CD4-positive, alpha-beta T cell treated with Interleukin-4 for 1 hour (primary cell): Measurements from ENCODE around the gene TBC1D13.
"Not testable (repeated sequence)": the region's sequence is repeated elsewhere in the genome, so short reads cannot be mapped to it uniquely, and the experiment has no call there.

ENCODE experiments used
- DNase-seq, 2 donors: peaks; one replicate each; pipeline ENCODE4 v3.0.0-alpha.2; 2020 to 2022

TBC1D13 gene, protein sequence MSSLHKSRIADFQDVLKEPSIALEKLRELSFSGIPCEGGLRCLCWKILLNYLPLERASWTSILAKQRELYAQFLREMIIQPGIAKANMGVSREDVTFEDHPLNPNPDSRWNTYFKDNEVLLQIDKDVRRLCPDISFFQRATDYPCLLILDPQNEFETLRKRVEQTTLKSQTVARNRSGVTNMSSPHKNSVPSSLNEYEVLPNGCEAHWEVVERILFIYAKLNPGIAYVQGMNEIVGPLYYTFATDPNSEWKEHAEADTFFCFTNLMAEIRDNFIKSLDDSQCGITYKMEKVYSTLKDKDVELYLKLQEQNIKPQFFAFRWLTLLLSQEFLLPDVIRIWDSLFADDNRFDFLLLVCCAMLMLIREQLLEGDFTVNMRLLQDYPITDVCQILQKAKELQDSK

GRCh38 chr9:128786681-128787601, at the start of gene TBC1D13:
Gene TBC1D13 (plus strand): TSS chr9:128787253. CDS start chr9:128787354, 101 bp downstream.
- peak; percentile 89 to 92 for DNase-seq

GRCh38 chr9:128742401-128742800, 44.7 kb upstream of the TBC1D13 start:
- DNase-seq = no peak

DNA sequence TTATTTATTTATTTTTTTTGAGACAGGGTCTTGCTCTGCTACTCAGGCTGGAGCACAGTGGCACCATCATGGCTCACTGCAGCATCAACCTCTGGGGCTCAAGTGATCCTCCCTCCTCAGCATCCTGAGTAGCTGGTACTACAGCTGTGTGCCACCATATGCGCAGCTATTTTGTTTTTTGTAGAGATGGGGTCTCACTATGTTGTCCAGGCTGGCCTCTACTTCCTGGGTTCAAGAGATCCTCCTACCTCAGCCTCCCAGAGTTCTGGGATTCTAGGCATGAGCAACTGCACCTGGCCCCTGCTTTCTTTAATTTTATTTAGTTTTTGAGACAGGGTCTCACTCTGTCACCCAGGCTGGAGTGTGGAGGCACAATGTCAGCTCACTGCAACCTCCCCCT, 43.6 kb upstream of the TBC1D13 start:
- no peak for DNase-seq

GRCh38 chr9:128747241-128747640, 39.8 kb upstream of the TBC1D13 start:
- no peak for DNase-seq

DNA sequence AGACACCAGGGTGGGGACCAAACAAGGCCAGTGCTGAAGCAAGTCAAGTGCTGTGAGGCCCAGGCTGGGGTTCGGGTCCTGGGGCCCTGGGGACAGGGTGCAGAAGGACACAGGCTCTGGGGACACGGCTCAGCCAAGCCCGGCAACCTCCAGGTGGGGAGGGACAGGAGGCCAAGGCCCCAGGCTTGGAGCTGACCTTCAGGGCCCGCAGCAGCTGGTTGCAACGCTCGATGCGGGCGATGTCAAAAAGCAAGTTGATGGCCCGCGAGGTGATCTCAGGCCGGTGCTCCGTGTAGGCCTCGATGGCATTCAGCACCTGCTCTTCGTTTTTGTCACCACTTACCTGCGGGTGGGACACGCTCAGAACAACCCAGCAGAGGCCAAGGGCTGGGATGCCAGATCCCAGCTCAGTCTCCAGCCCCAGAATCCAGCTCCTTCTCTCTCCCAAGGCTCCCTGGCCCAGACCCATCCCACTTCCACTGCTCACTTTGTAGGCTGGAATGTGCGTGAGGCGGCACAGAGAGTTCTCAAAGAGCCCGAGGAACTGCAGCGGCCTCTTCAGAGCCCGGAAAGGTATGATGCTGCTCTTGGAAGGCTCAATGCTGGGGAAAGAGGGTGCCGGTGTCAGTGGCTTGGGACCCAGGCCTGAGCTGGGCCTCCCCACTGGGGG, 36.0 kb upstream of the TBC1D13 start:
- no peak for DNase-seq

- DNase-seq = no peak
Observed at GRCh38 chr9:128753627-128754026, 33.4 kb upstream of the TBC1D13 start.

DNA sequence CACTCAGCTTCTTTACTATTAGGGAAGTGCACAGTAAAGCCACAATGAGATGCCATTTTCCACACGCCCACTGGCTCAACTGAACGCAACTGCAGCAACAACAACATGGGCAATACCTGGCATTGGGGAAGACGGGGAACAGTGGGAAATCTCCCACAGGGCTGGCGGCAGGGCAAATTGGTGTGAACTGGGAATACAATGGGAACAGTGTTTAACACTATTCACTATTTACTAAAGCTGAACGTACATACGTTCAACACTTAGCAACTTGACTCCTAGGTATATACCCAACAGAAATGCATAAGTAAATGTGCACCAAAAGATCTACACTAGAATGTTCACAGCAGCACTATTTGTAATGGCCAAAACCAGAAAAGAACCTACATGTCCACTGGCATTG, 29.5 kb upstream of the TBC1D13 start:
- no peak for DNase-seq

- no peak for DNase-seq
Observed at GRCh38 chr9:128762671-128763449, 24.2 kb upstream of the TBC1D13 start.

GRCh38 chr9:128764361-128764760, 22.7 kb upstream of the TBC1D13 start:
- no peak for DNase-seq

DNA sequence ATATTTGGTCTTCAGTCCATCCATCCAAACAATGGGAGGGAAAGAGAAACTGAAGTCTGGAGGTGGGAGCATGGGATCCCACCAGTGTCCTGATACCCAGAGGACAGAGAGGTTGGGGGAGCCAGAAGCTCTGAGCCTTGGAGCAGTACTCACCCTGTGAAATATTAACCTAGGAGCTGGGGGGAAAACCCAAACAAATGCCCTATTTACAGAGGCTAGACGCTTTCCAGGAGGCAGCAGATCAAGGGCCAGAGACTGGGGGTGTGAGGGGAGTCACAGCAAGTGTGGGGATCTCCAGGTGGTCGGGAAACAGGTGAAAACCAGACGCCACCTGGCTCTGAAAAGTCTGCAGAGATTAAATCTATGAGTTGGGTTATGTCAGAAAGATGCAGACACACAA, 21.6 kb upstream of the TBC1D13 start:
- DNase-seq = no peak

DNA sequence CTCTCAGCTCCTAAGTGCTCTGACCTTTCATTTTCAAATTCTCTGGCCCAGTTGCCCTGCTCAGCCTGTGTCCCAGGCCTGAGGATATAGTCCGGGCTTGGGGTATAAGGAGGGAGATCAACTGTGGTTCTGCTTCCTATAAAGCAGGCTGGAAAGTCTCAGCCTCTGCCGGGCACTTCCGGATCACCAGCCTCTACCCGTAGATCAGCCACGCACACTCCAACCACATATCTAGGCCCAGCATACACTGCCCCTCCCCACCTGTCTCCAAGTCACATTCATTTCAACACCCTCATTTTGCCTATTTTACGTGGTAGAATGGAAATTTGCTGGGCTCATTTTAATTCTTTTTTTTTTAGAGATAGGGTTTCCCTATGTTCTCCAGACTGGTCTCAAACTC, 18.4 kb upstream of the TBC1D13 start:
- no peak for DNase-seq

DNA sequence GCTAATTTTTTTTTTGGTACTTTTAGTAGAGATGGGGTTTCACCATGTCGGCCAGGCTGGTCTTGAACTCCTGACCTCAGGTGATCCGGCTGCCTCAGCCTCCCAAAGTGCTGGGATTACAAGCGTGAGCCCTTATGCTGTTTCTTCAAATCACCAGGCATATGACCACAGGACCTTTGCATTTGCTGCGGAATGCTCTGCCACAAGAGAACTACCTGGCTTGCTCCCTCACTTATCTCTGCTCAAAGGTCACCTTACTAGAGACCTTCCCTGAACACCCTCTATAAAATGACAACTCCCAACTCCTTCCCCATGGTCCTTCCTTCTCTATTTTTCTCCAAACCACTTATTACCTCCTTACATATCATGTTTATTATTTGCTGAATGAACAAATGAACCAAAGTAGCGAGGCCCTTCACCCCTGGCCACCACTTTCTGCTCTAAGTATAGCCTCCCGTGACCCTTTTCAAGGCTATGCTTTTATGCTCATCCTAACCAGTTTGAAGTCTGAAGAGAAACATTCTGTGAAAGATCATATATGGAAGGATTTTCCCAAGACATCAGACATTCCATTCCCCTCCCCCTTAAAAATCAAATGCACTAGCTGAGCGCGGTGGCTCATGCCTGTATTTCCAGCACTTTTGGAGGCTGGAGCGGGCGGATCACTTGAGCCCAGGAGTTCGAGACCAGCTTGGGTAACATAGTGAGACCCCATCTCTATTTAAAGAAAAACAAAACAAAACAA, 16.6 kb upstream of the TBC1D13 start:
- DNase-seq = no peak

GRCh38 chr9:128771094-128771721, 15.8 kb upstream of the TBC1D13 start:
- DNase-seq = peak in 1 of 2 donors; percentile 32

DNA sequence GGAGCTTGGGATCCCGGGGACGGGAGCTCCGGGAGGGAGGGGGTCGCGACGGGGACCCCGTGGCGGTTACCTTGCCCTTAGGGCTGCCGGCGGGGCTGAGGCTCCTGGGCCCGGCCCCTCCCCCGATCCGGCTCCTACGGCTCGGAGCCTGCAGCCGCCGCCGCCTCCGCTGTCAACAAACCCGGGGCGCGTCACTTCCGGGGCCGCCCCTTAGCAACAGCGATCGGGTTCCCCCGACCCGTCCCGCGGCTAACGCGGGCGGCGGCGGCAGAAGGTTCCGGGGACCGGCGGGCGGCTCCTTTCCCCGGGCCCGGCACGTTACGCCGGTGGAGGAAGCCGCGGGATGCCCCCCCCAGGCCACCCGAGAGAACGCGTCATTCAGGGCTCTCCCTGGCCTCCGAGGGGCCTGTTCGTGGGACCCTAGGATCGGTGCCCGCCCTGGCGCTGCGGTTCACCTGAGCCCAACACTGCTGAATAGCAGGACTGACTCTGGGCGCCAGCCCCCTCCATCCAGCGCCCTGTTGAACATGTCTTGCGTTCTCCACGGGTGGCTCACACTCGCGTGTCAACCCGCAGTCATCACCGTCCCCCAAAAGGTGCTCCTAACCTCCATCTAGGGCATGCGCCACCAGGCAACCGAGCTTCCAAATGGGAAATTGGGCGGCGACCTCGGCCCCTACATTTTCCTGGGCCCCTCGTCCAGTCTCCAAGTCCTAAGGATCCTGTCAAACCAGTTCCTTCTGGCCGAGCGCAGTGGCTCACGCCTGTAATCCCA, 15.1 kb upstream of the TBC1D13 start, which contains the start of gene ZER1:
ZER1 (minus strand) TSS at position 183 of the 775 bp plus-strand sequence. CDS start 16,362 bp downstream, outside the sequence.
- DNase-seq = peak; percentile 92 to 93

DNA sequence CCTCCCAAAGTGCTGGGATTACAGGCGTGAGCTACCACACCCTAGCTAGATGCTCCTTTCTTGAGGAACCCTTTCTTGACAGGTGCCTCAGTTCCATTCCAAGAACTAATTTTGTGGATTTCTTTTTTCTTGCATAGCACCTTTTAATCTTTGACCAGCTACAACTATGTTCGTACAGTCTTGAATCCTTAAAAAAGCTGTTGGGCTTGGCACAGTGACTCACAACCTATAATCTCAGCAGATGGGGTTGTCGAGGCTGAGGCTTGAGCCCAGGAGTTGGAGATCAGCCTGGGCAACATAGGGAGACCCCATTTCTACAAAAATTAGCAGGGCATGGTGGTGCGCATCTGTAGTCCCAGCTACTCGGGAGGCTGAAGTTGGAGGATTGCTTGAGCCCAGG, 14.0 kb upstream of the TBC1D13 start:
- DNase-seq = no peak

DNA sequence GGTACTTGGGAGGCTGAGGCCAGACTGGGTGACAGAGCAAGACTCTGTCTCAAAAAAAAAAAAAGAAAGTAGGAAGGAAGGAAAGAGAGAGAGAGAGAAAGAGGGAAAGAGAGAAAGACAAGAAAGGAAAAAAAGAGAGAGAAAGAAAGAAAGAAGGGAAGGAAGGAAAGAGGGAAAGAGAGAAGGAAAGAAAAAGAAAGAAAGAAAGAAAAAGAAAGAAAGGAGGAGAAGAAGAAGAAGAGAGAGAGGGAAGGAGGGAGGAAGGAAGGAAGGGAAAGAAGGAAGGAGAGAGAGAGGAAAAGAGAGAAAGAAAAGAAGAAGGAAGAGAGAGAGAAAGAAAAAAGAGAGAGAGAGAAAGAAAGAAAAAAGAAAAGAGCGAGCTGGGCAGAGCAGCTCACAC, 12.2 kb upstream of the TBC1D13 start:
- DNase-seq = no peak

GRCh38 chr9:128780093-128780492, 7.0 kb upstream of the TBC1D13 start:
- not testable (repeated sequence) for DNase-seq

GRCh38 chr9:128781187-128782070, 5.6 kb upstream of the TBC1D13 start:
- DNase-seq = no peak

DNA sequence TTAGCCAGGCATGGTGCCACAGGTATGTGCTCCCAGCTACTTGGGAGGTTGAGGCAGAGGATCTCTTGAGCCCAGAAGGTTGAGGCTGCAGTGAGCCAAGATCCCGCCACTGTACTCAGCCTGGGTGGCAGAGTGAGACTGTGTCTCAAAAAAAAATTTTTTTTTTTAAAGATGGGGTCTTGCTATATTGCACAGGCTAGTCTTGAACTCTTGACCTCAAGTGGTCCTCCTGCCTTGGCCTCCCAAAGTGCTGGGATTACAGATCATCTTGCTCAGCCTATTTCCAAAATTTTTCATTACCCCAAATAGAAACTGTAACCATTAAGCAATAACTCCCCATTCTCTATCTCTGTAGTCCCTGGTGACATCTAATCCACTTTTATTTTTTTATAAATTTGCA, 4.4 kb upstream of the TBC1D13 start:
- DNase-seq = no peak
